Smooth muscle cell (in vitro differentiated cells): ENCODE results near the gene WNT7B. TPM values are rescaled to one million over a fixed set of nuclear protein-coding genes. Genes with fewer than 3 reads are reported as not detected.

Source experiments
- DNase-seq: peaks from one replicate; lab custom pipeline; 2025; ENCODE audit not compliant: unreplicated experiment; lab: John Stamatoyannopoulos, UW
- H2AFZ ChIP-seq: fragments of 200-600 bp; sonication (generic); 2 replicates; pipeline ENCODE4 v1.6.0; 2016; ENCODE audit warnings: antibody characterized with exemption, low read depth, mild to moderate bottlenecking
- H3F3A ChIP-seq: fragments of 200-600 bp; sonication (generic); 2 replicates; pipeline ENCODE4 v1.6.0; 2017; ENCODE audit warnings: antibody characterized with exemption, low read depth
- H3K27ac ChIP-seq: fragments of 200-600 bp; sonication (generic); 2 replicates; pipeline ENCODE4 v1.5.1; 2016; ENCODE audit warnings: low read depth, mild to moderate bottlenecking
- H3K27me3 ChIP-seq: fragments of 200-600 bp; sonication (generic); 2 replicates; pipeline ENCODE4 v1.6.1; 2016; ENCODE audit warnings: low read depth, mild to moderate bottlenecking
- H3K36me3 ChIP-seq: fragments of 200-600 bp; sonication (generic); 2 replicates; pipeline ENCODE4 v1.5.1; 2016; ENCODE audit warnings: low read depth
- H3K4me1 ChIP-seq: fragments of 200-600 bp; sonication (generic); 2 replicates; pipeline ENCODE4 v1.5.1; 2016; ENCODE audit warnings: low read depth
- H3K4me2 ChIP-seq: fragments of 200-600 bp; sonication (generic); 2 replicates; pipeline ENCODE4 v1.6.0; 2016; ENCODE audit warnings: mild to moderate bottlenecking
- H3K4me3 ChIP-seq: fragments of 200-600 bp; sonication (generic); 2 replicates; pipeline ENCODE4 v1.5.1; 2016; ENCODE audit warnings: mild to moderate bottlenecking
- H3K79me2 ChIP-seq: fragments of 200-600 bp; sonication (generic); 2 replicates; pipeline ENCODE4 v1.6.0; 2016; ENCODE audit warnings: low read depth, mild to moderate bottlenecking
- H3K9ac ChIP-seq: fragments of 200-600 bp; sonication (generic); 2 replicates; pipeline ENCODE4 v1.6.0; 2016; ENCODE audit warnings: low read depth
- H3K9me3 ChIP-seq: fragments of 200-600 bp; sonication (generic); replicated peaks from 2 replicates; pipeline ENCODE4 v1.5.1; 2016; ENCODE audit warnings: low read depth
- H4K20me1 ChIP-seq: fragments of 200-600 bp; sonication (generic); 2 replicates; pipeline ENCODE4 v1.6.0; 2016; ENCODE audit warnings: low read depth
- WGBS: methylation state at CpG from one replicate; pipeline ENCODE4 v1.1.7; 2016; ENCODE audit warnings: low lambda C conversion rate; 5-methylcytosine and 5-hydroxymethylcytosine counted together
- polyA plus RNA-seq: library from polyadenylated mRNA; unstranded; fragments of >200 nt; fragmentation: Nextera tagmentation; extraction: Ambion mirVana; gene quantifications from 2 replicates; pipeline ENCODE4 v1.2.1, GENCODE V29; 2016
- total RNA-seq: library from RNA; depleted of rRNA; stranded (reverse); fragments of >200 nt; gene quantifications from 2 replicates; pipeline ENCODE4 v1.2.3, GENCODE V29; 2014
- TF ChIP-seq, protein P1 (sequence below): fragments of 200-600 bp; sonication (generic); IDR thresholded peaks from 2 replicates; pipeline ENCODE4 v1.5.1; 2017; ENCODE audit warnings: borderline replicate concordance, mild to moderate bottlenecking, antibody characterized with exemption; ENCODE audit not compliant: insufficient read depth, poor library complexity, severe bottlenecking

The WNT7B gene
- total and polyA plus RNA-seq, 2 experiments from 2014 or later: 0.69 to 1.6 TPM

DNA sequence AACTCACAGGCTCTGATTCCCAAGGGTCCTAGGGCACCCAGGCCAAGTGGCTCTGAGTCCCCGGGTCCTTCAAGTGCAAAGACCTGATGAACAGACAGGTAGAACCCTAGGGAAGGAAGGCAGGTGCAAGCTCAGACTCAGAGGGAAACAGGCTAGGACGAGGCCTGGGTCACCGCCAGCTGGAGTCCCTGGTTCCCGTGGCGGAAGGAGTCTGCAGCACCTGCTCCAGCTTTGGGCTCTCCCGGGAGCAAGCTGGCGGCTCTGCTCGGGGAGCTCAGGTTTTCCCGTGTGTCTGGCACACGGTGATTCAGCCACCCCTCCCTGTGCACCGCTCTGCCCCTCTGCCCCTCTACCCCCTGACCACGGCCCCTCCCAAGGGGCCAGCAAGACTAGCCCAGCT lies 59.8 kb downstream of the WNT7B start:
- H3K9me3 ChIP-seq: no peaks in the 10 kb centered on the region
- WGBS: 88% methylated on average over 7 of the region's 12 CpGs
- H3K27ac ChIP-seq: no peak overlapping the region
- no peaks in the 10 kb centered on the region for H3F3A ChIP-seq
- H3K4me2 ChIP-seq: no peak overlapping the region
- no peaks in the 10 kb centered on the region for H4K20me1 ChIP-seq
- H3K9ac ChIP-seq: no peak overlapping the region
- H3K79me2 ChIP-seq: no peaks in the 10 kb centered on the region
- TF ChIP-seq, protein P1, sequence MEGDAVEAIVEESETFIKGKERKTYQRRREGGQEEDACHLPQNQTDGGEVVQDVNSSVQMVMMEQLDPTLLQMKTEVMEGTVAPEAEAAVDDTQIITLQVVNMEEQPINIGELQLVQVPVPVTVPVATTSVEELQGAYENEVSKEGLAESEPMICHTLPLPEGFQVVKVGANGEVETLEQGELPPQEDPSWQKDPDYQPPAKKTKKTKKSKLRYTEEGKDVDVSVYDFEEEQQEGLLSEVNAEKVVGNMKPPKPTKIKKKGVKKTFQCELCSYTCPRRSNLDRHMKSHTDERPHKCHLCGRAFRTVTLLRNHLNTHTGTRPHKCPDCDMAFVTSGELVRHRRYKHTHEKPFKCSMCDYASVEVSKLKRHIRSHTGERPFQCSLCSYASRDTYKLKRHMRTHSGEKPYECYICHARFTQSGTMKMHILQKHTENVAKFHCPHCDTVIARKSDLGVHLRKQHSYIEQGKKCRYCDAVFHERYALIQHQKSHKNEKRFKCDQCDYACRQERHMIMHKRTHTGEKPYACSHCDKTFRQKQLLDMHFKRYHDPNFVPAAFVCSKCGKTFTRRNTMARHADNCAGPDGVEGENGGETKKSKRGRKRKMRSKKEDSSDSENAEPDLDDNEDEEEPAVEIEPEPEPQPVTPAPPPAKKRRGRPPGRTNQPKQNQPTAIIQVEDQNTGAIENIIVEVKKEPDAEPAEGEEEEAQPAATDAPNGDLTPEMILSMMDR: no peak
- H3K4me3 ChIP-seq: no peak overlapping the region
- DNase-seq: no peak
- H3K27me3 ChIP-seq: no peaks in the 10 kb centered on the region
- H3K36me3 ChIP-seq: no peaks in the 10 kb centered on the region
- no peak overlapping the region for H2AFZ ChIP-seq
- no peaks in the 10 kb centered on the region for H3K4me1 ChIP-seq

DNA sequence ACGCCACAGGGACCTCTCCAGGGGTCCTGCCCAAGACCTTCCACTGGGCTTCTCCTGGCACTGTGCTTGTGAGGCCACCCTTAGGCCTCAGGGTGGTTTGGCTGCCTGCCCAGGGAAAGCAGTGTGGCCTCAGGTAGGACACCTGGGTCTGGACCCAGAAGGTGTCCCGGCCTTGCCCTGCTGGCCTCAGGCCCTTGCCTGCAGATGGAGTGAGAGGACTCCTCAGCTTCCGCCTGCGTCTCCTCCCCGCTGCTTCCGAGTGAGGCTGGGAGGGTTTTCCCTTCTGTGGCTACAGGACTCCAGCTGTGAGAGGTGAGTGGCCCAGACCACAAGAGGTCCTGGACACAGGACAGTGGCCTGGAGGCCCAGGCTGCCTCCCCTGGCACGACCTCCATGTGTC lies 60.4 kb downstream of the WNT7B start:
- Histone ChIP-seq H3K27me3 (no peaks in the 10 kb centered on the region), H3K79me2 (no peaks in the 10 kb centered on the region), H3K9ac (no peak overlapping the region), H3K4me2 (no peak overlapping the region), H3K36me3 (no peaks in the 10 kb centered on the region), H3F3A (no peaks in the 10 kb centered on the region), H3K9me3 (no peaks in the 10 kb centered on the region), H2AFZ (no peak overlapping the region), H4K20me1 (no peaks in the 10 kb centered on the region), H3K27ac (no peak overlapping the region), H3K4me1 (no peaks in the 10 kb centered on the region), H3K4me3 (no peak overlapping the region)
- DNase-seq: no peak
- 88% methylated on average over 7 of the region's 7 CpGs for WGBS
- TF ChIP-seq, protein P1: no peak

DNA sequence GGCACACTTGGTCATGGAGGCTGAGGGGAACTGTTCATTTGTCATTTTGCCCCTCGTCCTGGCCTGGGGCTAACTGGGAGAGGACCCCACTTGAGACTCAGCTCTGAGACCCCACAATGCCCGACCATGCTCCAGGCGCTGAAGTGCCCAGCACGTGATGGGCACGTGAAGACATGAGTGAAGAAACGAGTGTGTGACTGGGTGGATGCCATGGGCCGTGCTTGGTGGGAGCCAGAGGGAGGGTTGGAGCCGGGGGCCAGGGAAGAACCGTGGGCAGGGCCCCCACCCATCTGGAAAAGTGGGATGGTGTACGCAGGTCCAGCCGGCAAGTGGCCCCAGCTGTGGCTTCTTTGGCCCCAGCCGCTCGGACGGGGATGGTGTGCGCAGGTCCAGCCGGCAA lies 61.1 kb downstream of the WNT7B start:
- H2AFZ ChIP-seq: no peak overlapping the region
- no peaks in the 10 kb centered on the region for H3F3A ChIP-seq
- H3K9me3 ChIP-seq: no peaks in the 10 kb centered on the region
- H3K79me2 ChIP-seq: no peaks in the 10 kb centered on the region
- no peak overlapping the region for H3K9ac ChIP-seq
- no peaks in the 10 kb centered on the region for H3K4me1 ChIP-seq
- H3K4me2 ChIP-seq: no peak overlapping the region
- no peak overlapping the region for H3K27ac ChIP-seq
- H3K27me3 ChIP-seq: no peaks in the 10 kb centered on the region
- TF ChIP-seq, protein P1: no peak
- no peak for DNase-seq
- H3K36me3 ChIP-seq: no peaks in the 10 kb centered on the region
- H4K20me1 ChIP-seq: no peaks in the 10 kb centered on the region
- 93% methylated on average over 16 of the region's 16 CpGs for WGBS
- H3K4me3 ChIP-seq: no peak overlapping the region

DNA sequence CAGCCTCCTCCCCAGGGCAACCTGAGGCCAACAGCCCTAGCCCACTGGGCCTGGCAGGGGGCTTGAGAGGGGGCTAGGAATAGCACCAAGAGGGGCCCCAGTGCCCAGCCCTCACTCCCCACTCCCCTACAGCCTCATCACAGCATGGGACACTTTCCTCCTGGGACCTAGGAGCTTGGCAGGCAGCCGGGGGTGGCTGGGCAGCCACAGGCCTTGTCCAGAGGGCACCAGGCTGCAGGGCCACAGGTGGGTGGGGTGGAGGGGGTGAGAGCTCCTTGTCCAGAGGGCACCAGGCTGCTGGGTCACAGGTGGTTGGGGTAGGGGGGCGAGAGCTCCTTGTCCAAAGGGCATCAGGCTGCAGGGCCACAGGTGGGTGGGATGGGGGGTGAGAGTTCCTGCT lies 61.8 kb downstream of the WNT7B start:
- Histone ChIP-seq H3K9me3 (no peaks in the 10 kb centered on the region), H3K79me2 (no peaks in the 10 kb centered on the region), H4K20me1 (no peaks in the 10 kb centered on the region), H3F3A (no peaks in the 10 kb centered on the region), H3K27ac (no peak overlapping the region), H2AFZ (no peak overlapping the region), H3K27me3 (no peaks in the 10 kb centered on the region), H3K36me3 (no peaks in the 10 kb centered on the region), H3K9ac (no peak overlapping the region), H3K4me1 (no peaks in the 10 kb centered on the region), H3K4me2 (no peak overlapping the region), H3K4me3 (no peak overlapping the region)
- DNase-seq: no peak
- TF ChIP-seq, protein P1: no peak
- WGBS: 88% methylated on average over 2 of the region's 2 CpGs
